HG03575 (cell line): ENCODE measurements around the gene CTRL.

ENCODE experiments used
- ATAC-seq: cut with Tn5 transposase; IDR thresholded peaks from one replicate; pipeline ENCODE4 v1.9.1; 2021; ENCODE audit not compliant: unreplicated experiment, insufficient number of reproducible peaks, low FRiP score; ENCODE audit errors: extremely low read depth

CTRL gene

GRCh38 chr16:67907397-67908180 lies 24.1 kb downstream of the CTRL start:
- ATAC-seq = no peak

- ATAC-seq = no peak
Observed at GRCh38 chr16:67902831-67903230, 28.8 kb downstream of the CTRL start.

DNA sequence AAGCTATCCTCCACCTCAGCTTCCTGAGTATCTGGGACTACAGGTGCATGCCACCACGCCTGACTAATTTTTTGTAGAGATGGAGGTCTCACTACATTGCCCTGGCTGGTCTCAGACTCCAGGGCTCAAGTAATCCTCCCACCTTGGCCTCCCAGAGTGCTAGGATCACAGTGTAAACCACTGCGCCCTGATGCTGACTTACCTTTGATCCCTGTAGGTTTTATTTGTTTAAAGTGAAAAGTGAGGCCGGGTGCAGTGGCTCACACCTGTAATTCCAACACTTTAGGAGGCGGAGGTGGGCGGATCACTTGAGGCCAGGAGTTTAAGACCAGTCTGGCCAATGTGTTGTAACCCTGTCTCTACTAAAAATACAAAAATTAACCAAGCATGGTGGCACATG lies 29.9 kb downstream of the CTRL start:
- no peak for ATAC-seq

GRCh38 chr16:67897231-67897630 lies 34.4 kb downstream of the CTRL start:
- ATAC-seq = no peak

DNA sequence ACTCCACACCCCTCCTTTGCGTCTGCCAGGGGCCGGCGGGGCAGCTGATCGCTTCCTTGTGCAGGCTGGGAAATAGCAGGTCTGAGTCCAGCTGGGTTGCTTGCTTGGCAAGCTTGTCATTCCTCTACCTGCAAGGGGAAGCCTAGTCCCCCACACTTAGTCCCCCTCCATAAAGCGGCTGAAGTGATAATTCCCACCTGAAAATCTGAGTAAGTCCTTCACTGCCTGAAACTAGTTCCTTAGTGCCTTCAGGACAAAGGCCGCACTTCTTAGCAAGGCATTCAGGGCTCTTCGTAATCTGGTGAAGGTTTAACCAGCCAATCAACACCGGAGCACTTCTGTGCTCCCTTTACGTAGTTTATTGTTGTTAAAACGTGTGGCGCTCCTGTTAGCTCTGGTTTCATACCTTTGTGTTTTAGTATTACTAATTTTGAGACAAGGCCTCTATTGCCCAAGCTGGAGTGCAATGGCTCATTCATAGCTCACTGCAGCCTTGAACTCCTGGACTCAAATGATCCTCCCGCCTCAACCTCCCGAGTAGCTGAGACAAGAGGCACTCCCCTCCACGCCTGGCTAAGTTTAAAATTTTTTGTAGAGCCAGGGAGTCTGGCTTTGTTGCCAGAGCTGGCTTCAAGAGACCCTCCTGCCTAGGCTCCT lies 37.8 kb downstream of the CTRL start:
- ATAC-seq = no peak

DNA sequence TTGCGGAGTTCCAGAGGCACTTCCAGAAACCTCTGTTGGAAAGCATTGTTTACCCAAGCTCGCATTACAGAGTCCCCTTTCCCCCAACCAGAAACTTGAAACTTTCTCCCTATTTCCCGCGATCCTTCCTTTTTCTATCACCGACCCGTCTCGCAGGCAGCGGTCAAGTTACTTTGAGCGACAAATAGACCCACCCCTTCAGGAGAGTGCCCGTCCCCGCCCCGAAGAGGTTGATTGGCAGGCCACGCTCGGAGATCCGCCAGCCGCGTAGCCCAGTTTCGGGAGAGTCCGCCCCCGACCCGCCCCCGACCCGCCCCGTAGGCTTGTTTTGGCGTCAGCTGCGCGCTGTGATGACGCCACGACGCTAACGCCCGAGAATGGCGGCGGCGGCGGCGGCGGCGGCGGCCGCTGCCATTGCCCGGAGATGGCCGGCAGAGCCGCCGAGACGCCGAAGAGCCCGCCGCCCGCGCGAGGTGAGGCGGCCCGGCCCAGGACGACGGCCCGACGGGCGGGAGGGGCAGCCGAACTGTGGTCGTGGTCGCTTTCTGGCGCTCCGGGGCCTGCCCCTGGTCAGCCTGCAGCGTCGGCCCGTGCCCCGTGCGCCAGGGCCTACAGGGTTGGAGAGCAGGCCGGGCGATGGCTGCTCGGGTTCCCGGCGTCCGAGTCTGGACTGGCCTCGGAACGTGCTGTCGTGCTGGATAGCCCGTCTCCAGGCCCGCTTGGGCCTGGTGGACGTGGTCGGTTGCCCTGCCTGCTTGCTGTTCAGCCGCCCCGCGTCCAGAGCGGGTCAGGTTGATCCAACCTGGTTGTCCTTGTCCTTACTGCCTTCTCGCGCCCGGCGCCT lies 38.5 kb downstream of the CTRL start, which contains the start of gene PSKH1:
TSS of gene PSKH1 (plus strand) at position 356 of the 844 bp plus-strand sequence. CDS start 15,496 bp downstream, outside the sequence.
- no peak for ATAC-seq

DNA sequence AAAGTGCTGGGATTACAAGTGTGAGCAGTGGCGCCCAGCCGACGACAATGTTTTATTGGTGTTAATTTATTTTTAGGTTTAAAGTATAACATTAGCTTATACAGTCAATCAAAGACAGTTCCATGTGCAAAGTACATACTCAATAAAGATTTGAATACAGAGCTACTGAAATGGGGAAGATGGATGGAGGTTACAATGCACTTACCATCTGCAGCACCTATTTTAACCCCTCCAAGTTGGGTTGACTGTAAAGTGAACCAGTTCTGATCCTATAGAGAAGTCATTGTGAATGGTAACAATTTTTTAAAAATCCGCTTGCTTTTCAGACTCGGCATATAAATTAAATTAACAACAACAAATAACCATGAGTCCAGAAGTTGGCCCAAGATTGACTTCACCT lies 39.3 kb downstream of the CTRL start:
- ATAC-seq = no peak

DNA sequence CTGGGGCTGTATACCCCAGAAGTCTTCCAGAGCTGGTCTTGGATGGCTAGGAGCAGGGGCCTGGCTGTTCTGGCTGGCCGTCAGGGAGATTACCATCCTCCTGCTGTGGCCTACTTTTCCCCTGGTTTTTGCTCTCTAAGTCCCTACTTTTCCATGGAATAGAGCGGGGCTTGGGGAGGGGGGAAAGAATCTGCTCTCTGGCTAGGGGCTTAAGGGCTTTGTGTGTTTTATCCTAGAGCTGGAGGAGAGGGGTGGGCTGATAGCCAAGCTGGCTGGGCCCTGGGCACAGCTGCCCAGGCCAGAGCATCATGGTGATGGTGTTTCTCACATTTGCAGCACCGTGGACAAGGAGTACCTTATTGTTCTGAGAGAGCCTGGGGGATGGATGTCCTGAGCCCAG lies 43.3 kb downstream of the CTRL start:
- no peak for ATAC-seq

DNA sequence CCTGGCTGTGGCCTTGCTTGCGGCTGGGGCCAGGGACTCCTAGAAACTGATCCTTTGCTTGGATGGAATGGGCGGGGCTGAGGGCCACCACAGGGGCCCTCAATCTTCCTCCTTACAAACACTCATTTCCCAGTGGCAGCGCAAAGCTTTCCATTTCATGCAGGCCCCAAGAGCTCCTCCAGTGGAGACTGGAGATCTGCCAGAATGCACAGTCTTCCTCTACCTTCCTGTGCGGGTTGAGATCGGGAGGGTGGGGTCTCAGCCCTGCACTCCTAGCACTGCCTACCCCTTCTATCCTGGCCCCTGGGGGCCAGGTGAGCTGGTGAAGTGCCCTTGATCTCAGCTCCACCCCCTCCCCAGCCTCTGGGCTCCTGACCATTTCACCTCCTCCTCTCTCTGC lies 45.3 kb downstream of the CTRL start:
- ATAC-seq = no peak

GRCh38 chr16:67885976-67886375 lies 45.7 kb downstream of the CTRL start:
- ATAC-seq = no peak

GRCh38 chr16:67885545-67885944 lies 46.1 kb downstream of the CTRL start:
- ATAC-seq = no peak

DNA sequence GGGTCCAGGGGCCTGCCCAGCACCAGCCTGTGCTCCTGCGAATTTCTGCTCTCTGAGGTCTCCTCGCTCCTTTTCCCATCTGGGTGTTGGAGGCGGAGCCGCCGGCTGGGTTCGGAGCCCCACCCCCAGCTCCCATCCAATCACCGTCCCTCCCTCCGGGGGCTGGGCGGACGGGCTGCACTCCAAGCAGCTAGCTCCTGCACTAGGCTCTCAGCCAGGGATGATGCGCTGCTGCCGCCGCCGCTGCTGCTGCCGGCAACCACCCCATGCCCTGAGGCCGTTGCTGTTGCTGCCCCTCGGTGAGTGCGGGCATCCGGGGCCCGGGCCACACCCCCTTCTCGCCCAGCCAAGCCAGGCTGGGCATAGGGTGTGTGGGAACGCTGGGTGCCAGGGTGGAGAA lies 47.0 kb downstream of the CTRL start, which contains the start of gene NRN1L:
TSS of gene NRN1L (plus strand) at position 202 of the 400 bp plus-strand sequence. CDS start at position 221, 19 bp downstream.
- no peak for ATAC-seq

DNA sequence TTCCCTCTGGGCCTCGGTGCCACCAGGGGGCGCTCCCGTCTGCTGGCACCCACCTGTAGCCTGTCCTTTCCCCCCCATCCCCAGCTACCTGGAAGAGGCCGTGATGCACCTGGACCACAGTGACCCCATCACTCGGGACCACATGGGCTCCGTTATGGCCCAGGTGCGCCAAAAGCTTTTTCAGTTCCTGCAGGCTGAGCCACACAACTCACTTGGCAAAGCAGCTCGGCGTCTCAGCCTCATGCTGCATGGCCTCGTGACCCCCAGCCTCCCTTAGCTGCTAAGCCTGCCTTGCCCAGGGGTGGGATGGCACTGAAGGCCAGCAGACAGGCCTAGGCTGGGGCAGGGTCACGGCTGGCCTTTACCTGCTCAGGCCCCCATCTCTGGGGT lies 47.8 kb downstream of the CTRL start:
- no peak for ATAC-seq

DNA sequence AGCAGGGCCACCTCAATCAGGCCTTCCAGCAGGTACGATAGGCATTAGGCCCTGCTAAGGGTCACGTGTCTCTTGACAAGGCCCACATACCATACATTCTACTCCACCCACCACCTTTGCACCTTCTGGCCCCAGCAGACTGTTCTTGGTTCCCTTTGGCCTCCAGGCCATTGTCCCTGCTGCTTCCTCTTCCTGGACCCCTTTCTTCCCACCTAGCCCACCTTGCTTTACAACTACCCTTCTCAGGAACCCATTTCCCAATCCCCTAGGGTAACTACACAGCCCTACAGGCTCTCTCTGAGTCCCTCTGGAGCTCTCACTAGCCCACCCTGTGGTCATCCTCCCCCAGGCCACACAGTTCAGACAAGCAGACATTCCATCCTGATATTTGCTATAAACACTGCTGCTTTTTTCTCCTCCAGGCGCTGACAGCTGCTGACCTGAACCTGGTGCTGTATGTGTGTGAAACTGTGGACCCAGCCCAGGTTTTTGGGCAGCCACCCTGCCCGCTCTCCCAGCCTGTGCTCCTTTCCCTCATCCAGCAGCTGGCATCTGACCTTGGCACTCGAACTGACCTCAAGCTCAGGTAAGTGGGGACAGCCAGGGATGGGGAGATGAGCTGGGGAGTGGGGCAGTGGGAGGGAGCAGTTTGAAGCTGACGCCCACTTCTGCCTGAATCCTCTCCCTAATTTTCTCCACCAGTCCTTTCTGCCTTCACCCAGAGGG lies 48.4 kb downstream of the CTRL start:
- no peak for ATAC-seq

DNA sequence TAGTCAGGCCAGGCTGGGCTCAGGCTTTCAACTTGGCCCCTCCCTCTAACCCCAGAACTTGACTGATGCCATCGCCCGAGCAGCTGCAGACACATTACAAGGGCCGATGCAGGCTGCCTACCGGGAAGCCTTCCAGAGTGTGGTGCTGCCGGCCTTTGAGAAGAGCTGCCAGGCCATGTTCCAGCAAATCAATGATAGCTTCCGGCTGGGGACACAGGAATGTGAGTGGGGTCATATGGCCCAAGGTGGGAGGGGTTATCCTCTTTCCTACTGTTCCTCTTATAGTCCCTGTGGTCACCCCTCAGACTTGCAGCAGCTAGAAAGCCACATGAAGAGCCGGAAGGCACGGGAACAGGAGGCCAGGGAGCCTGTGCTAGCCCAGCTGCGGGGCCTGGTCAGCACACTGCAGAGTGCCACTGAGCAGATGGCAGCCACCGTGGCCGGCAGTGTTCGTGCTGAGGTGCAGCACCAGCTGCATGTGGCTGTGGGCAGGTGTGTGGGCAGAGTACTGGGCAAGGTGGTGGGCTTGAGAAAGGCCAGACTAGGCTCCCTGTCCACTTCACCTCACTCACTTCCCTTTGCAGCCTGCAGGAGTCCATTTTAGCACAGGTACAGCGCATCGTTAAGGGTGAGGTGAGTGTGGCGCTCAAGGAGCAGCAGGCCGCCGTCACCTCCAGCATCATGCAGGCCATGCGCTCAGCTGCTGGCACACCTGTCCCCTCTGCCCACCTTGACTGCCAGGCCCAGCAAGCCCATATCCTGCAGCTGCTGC lies 49.1 kb downstream of the CTRL start:
- ATAC-seq = no peak

GRCh38 chr16:67881621-67882161 lies 50.0 kb downstream of the CTRL start:
- no peak for ATAC-seq

- ATAC-seq = no peak
Observed at GRCh38 chr16:67880584-67880983, 51.1 kb downstream of the CTRL start.

DNA sequence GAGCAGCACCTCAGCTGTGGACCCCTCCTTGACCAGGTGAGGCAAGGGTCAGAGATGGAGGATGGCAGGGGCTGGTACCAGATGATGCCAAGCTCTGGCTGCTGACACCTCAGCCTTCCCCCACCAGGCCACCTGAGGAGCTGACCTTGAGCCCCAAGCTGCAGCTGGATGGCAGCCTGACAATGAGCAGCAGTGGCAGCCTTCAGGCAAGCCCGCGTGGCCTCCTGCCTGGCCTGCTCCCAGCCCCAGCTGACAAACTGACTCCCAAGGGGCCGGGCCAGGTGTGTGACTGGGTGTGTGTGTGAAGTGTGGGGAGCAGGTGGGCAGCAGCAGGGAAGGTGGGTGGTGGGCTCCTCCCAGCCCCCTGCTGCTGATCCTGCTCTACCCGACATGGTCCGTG lies 51.7 kb downstream of the CTRL start:
- no peak for ATAC-seq
